SH-SY5Y (cell line): ENCODE measurements around the gene FBXW11.

Source experiments
- GATA2 ChIP-seq: IDR thresholded peaks from 2 replicates; pipeline ENCODE4 v1.6.1; 2011; ENCODE audit warnings: mild to moderate bottlenecking, low read depth, low read length
- GATA3 ChIP-seq: IDR thresholded peaks from 2 replicates; pipeline ENCODE4 v1.6.1; 2011; ENCODE audit warnings: low read depth, mild to moderate bottlenecking, low read length, moderate library complexity

The FBXW11 gene

GRCh38 chr5:171901764-171902163 lies 104.7 kb downstream of the FBXW11 start:
- no peak for TF ChIP-seq GATA3
- no peak for TF ChIP-seq GATA2

- TF ChIP-seq GATA3 (no peak), GATA2 (no peak)
These were observed 106.6 kb downstream of the FBXW11 start for GRCh38 chr5:171899792-171900191.

- TF ChIP-seq GATA2 (no peak), GATA3 (no peak)
These were observed 107.6 kb downstream of the FBXW11 start for GRCh38 chr5:171898879-171899278.

- TF ChIP-seq GATA3, result no peak
These were observed 108.1 kb downstream of the FBXW11 start for GRCh38 chr5:171898386-171898785.

- TF ChIP-seq GATA2 (no peak), GATA3 (no peak)
These were observed 109.2 kb downstream of the FBXW11 start for GRCh38 chr5:171897231-171897630.

- no peak for TF ChIP-seq GATA3
- TF ChIP-seq GATA2, result no peak
These were observed 111.4 kb downstream of the FBXW11 start for GRCh38 chr5:171895081-171895480.

- TF ChIP-seq GATA2 (no peak), GATA3 (no peak)
These were observed 113.0 kb downstream of the FBXW11 start for GRCh38 chr5:171893290-171893886.

- TF ChIP-seq GATA3 (no peak), GATA2 (no peak)
These were observed 114.8 kb downstream of the FBXW11 start for GRCh38 chr5:171891595-171891994.

GRCh38 chr5:171891150-171891549 lies 115.3 kb downstream of the FBXW11 start:
- TF ChIP-seq GATA2, result no peak
- no peak for TF ChIP-seq GATA3

- no peak for TF ChIP-seq GATA2
- no peak for TF ChIP-seq GATA3
These were observed 118.4 kb downstream of the FBXW11 start for GRCh38 chr5:171888051-171888481.

- TF ChIP-seq GATA2, result no peak
- no peak for TF ChIP-seq GATA3
These were observed 124.3 kb downstream of the FBXW11 start for GRCh38 chr5:171882118-171882517.

GRCh38 chr5:171874234-171874633 lies 132.2 kb downstream of the FBXW11 start:
- TF ChIP-seq GATA3 (no peak), GATA2 (no peak)

- TF ChIP-seq GATA3 (no peak), GATA2 (no peak)
These were observed 133.8 kb downstream of the FBXW11 start for GRCh38 chr5:171872666-171873065.

GRCh38 chr5:171871711-171872110 lies 134.7 kb downstream of the FBXW11 start:
- TF ChIP-seq GATA2, result no peak
- TF ChIP-seq GATA3, result no peak

- TF ChIP-seq GATA3 (no peak), GATA2 (no peak)
These were observed 136.5 kb downstream of the FBXW11 start for GRCh38 chr5:171869956-171870355.

- no peak for TF ChIP-seq GATA2
- no peak for TF ChIP-seq GATA3
These were observed 138.2 kb downstream of the FBXW11 start for GRCh38 chr5:171868236-171868635.
